ENCODE measurements around the gene SLC25A13.

SLC25A13 gene

DNA sequence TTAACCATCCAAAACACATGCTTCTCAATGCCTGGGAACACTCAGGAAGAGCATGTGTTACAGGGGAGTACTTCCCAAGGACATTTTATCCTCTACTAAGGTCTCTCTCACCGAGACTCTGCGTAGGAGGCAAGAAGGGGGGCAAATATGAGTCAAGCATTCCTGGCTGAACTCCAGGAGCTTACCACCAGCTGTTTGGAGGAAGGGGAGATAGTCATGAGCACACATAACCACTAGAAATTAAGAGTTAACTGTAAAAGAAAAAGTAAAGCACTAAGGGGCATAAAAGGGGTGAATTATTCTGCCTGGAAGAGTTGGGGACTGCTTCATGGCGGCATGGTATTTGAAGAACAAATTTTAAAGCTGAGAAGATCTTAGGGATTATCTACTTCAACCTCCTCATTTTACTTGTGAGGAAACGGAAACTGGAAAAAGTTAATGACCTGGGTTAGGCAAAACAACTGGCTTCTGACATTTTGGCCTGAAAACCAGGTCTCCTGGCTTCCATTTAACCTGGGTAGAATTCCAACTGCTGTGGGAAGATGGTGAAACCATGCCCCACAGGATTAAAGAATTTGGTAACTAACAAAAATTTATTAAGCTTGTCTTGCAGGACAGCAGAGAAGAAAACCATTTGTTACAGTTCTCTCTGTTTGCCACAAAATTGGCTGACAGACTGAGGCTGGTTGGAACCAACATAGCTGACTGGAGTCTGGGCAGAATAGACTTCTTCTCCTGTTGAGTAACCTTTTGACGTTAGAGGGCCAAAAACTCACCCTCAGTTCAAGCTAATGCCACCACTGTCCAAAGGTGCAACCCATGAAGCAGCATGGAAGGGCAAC, 85.5 kb downstream of the SLC25A13 start:
- no peak for DNase-seq

DNA sequence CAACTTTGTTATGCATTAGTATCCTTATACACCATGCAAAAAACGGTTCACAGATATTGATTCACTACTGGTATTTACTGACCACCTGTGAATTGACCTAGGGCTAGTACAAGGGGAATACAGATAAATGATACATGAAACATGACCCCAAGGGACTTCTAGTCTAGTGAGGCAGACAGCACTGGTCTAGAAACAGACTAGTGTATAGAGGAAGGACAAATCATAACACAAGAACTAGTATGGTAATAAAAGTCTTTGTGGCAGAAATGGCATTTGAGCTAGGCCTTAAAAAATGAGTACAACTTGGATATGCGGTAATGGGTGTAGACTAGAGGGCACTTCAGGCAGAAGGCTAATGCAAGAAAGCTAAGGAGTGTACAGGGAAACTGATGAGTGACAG, 86.6 kb downstream of the SLC25A13 start:
- DNase-seq = no peak

DNA sequence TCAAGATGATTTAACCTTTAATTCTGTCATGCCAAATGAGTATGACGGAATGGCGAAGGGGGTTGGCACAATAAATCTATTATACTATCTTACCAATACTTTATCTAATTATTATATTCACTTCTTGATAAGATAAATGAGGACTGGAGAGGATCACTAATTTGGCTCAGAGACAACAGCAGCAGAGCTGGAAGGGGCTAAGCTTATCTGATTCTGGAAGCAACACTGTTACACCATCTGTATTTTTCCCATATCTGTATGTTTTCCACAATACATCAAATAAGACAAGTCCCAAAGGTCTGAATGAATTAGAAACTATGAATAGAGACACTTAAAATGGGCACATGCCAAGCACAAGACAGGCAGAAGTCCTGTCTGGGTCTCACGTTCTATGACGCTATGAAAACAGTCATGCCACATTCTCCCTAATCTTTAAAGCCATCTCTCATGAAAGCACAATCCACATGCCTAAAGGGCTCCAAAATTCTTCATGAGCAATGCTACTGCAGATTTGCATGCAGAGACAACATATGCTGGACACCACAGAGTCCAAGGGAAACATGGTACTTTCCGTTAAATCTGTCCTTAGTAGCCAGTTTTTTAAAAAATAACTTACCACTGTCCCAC, 88.3 kb downstream of the SLC25A13 start:
- DNase-seq = no peak

DNA sequence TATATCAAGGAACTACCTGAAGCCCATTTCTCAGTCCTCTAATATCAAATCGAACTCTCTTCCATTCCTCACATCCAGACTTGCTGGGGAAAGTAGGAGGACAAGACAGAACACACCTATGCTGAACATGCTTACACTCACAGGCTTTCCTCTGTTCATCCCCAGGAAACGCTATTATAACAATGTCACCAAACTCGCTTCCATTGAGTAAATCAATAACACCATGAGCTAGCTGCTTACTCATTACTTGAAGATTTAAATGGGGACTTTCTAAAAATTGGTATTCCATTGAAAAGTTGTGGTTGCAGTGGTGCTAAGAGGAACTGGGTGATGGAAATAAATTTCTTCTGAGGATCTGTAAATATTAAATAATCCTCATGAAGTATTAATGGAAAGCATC, 88.8 kb downstream of the SLC25A13 start:
- DNase-seq = no peak

DNA sequence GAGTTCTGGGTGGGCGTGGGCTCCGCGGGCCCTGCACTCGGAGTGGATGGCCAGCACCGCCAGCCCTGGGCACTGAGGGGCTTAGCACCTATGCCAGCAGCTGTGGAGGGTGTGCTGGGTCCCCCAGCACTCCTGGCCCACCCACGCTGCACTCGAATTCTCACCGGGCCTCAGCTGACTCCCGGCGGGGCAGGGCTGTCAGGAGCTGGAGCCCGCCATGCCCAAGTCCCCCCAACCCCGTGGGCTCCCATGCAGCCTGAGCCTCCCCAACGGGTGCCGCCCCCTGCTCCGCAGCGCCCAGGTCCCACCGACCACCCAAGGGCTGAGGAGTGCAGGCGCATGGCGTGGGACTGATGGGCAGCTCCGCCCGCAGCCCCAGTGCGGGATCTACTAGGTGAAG, 93.1 kb downstream of the SLC25A13 start:
- no peak for DNase-seq

DNA sequence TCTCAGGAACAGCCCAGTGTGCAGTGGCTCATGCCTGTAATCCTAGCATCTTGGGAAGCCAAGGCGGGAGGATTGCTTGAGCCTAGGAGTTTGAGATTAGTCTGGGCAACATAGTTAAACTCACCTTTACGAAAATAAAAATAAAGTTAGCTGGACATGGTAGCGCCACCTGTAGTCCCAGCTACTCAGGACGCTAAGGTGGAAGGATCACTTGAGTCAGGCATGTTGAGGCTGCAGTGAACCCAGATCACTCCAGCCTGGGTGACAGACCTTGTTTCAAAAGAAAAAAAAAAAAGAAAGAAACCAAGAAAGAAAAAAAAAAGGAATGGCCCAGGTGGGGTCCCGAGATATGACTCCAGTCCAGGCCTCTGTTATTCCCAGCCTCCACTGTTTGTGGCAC, 96.6 kb downstream of the SLC25A13 start:
- DNase-seq = no peak

DNA sequence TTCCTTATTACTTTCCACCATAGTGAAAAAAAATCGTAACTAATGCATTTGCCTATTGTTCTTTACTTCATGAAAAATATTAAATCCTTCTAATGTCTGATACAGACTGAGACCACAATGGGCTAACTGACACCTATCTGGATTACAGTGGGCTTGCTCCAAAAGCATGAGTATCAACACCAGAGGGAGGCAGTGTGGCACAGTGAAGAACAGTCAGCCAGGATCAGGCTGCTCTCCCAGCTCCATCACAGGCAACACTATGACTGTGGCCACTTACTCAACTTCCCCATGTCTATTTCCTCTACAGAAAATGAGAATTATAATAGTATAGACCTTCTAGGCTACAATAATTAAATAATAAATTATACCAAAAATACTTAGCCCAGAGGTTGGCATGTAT, 97.2 kb downstream of the SLC25A13 start:
- DNase-seq = no peak

DNA sequence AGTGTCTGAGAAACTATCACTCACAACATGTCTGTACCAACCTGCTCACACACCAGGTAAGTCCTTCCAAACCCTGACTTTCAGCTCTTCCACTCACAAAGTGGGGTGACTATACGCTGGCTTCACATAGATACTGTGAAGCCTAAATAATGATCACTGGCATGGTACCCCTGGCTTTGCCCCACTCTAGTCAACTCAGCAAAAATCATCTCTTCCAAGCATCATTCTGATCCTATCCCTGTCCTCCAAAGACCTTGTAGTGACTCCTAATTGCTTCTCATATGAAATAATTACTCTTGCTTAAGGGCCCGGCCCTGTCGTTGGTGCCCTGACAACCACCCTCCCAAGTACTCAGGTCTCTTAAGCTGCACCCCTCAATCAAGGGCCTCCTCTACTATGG, 97.8 kb downstream of the SLC25A13 start:
- DNase-seq = no peak

DNA sequence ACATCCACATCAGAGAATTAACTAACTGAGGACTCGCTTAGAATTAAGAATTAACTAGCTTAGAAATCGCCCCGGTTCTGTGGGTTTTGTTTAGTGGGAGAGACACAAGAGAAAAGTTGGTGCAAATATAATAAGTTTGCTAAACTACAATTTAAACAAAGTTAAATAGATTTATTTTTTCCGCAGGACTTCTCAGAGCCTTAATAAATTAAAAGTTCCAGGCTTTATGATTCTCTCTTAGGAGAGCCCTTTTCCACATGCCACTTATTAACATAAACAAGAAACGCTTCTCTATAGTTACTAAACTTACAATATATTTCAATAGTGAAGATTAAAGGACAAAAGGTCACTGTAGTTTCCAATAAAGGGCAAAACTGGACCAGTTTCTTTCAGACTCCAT, 100.0 kb downstream of the SLC25A13 start:
- no peak for DNase-seq

DNA sequence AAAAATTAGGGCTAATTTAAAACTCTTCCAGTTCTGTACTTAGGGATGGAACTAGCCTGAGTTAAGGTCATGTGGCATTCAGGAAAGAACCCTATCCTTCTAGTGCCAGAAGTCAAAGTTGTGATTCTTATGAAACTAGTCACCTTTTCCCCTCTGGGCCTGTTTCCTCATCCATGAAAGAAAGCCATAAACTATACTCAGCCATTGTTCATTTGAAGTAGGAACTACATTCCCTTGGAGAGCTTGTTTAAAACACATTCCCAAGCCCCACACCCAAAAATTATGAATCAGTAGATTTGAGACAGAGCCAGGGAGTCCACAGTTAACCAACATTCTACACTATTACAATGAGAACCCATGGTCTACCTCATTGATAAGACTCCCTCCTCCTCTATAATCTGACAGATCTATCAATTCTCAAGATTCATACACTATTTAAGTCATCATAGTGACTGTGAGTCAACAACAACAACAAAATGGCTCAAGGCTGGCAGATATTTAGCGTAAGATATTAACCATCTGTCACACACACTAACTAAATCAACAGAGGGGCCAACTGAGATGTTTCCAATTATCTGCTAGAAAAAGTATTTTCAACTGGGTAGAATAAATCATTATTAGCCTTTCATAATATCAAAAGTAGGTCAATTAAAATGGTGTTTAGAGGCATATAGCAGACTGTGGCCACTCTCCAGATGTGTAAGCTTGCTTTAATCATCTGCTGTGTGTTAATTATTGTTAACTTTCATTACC, 102.3 kb downstream of the SLC25A13 start:
- DNase-seq = no peak

DNA sequence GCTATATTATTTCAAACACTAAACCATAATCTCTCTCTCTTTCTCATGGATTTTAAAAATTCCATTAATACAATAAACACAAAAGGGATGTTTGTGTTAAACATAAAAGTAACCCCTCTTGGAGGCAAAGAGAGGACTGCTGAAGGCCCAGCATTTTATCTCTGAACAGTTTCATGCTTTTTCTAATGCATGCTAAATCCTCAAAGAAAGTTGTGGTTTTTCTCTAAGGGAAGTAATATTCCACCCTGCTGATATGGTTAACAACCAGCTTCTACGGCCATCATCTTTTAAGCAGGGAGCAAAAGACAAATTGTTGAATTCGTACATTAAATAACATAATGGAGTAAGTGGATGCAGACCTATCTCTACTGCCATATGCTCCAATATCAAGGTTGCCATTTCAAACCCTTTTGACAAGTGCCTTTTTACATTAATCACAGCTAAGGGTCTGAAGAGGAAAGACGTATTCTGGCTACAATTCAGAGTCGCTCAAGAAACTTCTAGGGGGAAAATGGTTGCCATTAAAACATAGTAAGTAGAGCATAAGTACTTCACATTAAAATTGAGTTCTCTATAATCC, 103.1 kb downstream of the SLC25A13 start:
- no peak for DNase-seq

DNA sequence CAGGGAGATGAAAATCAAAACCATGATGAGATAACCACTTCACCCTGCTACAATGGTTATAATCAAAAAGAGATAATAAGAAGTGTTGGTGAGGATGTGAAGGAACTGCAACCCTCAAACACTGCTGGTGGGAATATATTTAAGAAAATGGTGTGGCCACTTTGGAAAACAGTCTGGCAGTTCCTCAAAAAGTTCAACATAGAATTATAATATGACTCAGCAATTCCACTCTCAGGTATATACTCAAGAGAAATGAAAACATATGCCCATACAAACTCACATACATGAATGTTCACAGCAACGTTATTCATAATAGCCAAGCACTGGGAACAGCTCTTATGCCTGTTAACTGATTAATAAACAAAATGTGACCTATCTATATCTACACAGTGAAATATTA, 104.8 kb downstream of the SLC25A13 start:
- DNase-seq = no peak

DNA sequence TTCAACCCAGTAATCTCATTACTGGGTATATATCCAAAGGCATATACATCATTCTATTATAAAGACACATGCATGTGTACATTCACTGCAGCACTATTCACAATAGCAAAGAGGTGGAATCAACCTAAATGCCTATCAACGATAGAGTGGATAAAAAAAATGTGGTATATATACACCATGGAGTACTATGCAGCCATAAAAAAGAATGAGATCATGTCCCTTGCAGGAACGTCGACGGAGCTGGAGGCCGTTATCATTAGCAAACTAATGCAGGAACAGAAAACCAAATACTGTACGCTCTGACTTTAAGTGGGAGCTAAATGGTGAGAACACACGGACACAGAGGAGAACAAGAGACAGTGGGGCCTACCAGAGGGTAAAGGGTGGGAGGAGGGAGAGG, 105.5 kb downstream of the SLC25A13 start:
- no peak for DNase-seq

DNA sequence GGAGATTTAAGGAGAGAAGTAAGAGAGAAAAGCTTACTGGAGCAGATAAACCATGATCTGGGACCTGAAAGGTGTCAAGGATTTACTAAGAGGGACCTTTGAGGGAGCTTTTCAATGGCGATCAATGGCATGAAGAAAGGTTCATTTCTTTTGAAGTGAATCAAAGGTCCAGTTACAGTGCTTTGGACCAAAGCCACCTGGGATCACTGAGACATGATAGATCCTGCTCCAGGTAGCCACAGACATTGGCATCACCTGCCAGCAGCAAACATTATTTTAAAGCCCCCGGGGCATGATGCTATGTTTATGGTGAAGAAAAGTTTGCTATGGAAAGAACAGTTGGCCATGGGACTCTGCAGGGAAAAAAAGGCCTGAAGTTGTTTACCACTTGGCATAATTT, 109.4 kb downstream of the SLC25A13 start:
- DNase-seq = no peak

DNA sequence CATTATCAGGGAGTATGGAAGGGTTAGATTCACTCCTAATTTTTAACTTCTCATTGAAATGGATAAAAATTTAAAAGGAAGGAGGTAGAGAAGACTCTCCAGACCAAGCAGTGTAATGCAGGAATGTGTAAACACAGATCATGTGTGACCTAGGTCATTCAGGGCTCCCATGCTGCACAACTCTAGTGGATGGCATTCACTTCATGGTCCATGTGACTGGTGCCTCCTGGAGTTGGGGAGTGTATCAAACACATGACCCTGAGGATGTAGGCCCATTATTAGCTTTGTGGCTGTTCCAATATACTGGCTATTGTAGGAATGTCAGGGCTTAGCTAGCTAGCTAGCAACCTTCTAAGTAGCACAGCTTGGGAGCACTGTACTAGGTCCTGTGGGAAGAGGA, 109.9 kb downstream of the SLC25A13 start:
- DNase-seq = no peak

DNA sequence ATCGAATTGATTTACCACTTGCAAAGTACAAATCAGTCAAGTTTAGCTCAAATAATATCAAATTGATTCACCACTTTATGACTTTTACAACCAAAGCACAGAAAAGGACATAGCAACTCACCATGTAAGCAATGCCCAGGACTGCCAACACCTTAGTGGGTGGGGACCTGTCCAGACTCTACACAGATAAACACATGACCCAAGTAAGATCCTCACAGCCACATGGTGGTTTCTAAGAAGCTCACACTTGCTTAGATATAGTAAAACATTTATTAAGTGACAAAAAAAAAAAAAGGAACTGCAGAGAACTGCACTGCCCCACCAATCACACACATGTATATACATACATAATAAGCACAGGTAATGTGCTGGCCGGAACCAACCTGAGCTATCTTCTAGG, 116.2 kb downstream of the SLC25A13 start:
- DNase-seq = no peak

DNA sequence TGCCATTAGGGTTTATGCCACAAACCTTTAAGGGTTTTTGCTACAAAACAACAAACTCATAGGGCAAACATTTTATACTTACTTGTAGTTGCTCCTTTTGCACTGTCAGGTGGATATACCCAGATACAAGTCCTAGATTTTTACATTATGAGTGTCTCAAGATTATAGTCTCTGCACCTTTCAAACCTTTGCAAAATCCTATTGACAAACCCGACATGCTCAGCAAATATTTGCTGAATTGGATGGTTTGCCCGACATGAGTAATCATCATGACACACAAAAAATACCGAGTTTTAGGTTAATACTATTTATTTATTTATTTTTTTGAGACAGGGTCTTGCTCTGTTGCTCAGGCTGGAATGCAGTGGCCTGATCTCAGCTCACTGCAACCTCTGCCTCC, 117.3 kb downstream of the SLC25A13 start:
- DNase-seq = no peak

DNA sequence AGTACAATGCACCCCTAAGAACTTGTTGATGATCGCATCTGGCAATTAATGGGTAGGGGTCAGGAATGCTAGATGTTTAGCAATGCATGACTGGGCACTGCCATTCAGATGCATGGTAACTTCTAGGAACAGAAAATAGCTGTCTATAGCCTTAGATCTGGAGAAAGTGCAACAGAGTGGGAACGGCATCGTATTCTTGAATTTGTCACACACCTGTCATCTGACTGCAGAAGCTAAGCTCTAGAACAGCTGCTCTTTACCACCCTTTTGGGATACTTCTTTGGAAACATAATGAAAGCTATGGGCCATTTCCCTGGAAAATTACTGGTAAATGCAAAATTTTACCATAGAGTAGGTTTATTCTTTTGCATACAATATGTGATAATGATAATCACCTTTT, 118.1 kb downstream of the SLC25A13 start:
- no peak for DNase-seq

DNA sequence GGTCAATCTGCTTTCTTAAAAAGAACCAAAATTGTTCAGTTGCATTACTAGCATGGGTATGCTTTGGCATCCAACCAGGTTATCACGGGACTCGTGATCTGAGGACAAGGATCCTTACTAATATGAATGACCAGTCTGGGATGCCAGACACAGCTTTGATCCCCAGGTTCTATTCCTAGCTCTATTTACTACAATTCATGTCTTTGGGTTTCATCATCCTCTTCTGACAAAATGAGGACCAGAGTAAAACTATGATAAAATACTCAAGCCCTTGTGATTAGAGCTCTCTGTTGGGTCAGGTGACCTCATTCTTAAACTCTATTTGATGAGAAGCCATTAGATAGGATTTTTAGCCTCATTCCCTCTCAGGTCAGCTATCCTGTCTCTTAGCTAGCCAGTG, 119.8 kb downstream of the SLC25A13 start:
- no peak for DNase-seq

DNA sequence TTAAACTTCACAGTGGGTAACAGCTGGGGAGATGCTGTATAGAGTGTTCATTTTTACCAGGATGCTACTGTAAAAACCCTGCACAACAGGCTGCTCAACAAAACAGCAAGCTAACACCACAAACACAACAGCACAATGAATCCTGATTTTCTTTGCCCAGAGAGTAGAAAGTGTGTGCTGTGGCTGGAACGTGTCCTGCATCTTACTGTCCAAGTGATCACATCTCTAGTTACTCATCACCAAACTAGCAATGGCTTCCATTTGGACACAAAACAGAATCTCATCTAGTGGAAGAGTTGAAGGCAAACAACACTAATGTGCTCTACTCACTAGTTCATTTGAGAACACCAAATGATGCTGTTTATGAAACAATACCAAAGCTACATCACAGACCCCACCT, 121.2 kb downstream of the SLC25A13 start:
- no peak for DNase-seq

DNA sequence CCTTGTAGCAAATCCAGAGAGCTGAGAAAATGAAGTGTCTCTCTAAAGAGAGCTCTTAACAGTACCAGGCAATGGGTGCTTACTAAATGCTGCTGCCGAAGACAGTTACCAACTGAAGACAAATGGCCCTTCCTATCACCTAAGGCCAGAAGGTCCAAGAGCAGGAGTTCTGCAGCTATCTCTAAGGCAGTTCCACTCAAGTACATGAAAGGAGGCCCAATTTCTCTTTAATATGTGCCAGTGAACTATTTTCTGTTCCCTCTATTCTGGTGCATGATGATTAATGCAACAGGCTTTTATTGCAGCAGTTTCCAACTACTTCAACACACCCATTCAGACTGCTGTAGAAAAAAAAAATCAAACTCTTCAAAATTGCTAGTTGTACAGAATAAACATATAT, 122.5 kb downstream of the SLC25A13 start:
- no peak for DNase-seq

DNA sequence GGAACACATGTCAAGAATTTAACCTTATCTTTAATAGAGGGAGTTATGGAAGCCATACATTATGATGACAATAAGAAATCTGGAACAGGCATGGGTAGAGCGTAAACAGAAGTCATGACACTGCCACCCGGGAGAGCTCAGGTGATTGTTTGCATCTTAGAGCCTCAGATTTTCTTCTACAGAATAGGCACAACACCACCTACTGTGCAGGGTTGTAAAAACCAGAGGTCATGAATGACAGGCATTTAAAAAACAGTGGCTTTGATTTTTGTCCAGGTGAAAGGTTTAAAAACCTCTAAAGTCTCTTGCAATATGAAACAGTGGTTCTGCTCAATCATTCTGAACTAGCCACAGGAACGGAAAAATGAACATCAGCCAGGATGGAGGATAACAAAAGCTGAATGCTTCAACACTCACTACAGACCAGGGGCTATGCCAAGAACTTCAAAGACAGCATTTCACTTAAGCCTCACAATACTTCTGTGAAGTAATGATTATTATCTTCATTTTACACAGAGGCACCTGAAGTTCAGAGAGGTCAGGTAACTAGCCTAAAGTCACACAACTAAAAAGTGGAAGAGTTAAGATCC, 123.8 kb downstream of the SLC25A13 start:
- no peak for DNase-seq

DNA sequence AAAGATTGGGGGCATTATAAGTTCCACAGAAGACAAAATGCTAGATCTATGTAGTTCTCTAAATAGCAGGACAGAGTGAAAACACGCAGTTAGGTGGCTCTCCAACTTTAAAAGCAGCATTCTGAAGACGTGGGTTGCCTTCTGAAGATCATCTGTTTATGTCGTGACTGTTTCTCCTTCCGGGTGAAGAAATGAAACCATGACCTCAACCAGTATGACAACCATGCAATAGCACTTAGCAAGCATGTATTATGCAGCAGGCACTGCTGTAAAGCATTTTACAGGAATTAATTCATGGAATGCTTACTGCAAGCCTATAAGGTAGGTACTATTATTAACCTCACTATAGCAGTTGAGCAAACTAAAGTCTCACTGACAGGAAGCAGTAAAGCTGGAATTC, 125.2 kb downstream of the SLC25A13 start:
- DNase-seq = no peak
